IMR-90 (cell line): ENCODE measurements around the gene SAYSD1. TPM values are rescaled to one million over a fixed set of nuclear protein-coding genes. Genes with fewer than 3 reads are reported as not detected.

Source experiments
- ATAC-seq: fragments of 200-7000 bp; cut with Tn5 transposase; 2 replicates; pipeline ENCODE4 v1.9.1; 2020; ENCODE audit warnings: low read depth, mild to moderate bottlenecking, moderate library complexity
- BruUV-seq: library from RNA; stranded (reverse); fragments of 400-500 nt; replicated peaks from 2 replicates; lab custom pipeline; 2021; lab: Mats Ljungman, UMichigan
- CTCF ChIA-PET: fragments of 300-600 bp; formaldehyde crosslinking; extraction: SDS; loops from one replicate; lab custom pipeline; 2021; ENCODE audit warnings: antibody characterized with exemption; lab: Yijun Ruan, JAX
- POLR2A ChIA-PET: fragments of 300-600 bp; sonication (Branson Sonifier 250); formaldehyde crosslinking; loops from one replicate; lab custom pipeline; 2022; ENCODE audit warnings: antibody characterized with exemption; ENCODE audit not compliant: unreplicated experiment; lab: Charles Lee
- DNase-seq: peaks from one replicate; pipeline ENCODE4 v3.0.0; 2013
- H2AFZ ChIP-seq: replicated peaks from 2 replicates; pipeline ENCODE3; 2013; ENCODE audit warnings: low read length, mild to moderate bottlenecking; ENCODE audit not compliant: poor library complexity
- H2AK5ac ChIP-seq: 2 replicates; pipeline ENCODE4 v1.6.1; 2013; ENCODE audit warnings: low read depth, low read length, inconsistent platforms
- H2AK9ac ChIP-seq: replicated peaks from 2 replicates; pipeline ENCODE3; 2013; ENCODE audit warnings: mild to moderate bottlenecking, low read depth, low read length, moderate library complexity; ENCODE audit not compliant: poor library complexity
- H2BK120ac ChIP-seq: 2 replicates; pipeline ENCODE4 v1.6.1; 2013; ENCODE audit warnings: low read depth, low read length, inconsistent platforms
- H2BK15ac ChIP-seq: 3 replicates; pipeline ENCODE4 v1.6.1; 2013; ENCODE audit warnings: low read depth, low read length, inconsistent platforms
- H2BK20ac ChIP-seq: 2 replicates; pipeline ENCODE4 v1.6.1; 2013; ENCODE audit warnings: low read depth, mild to moderate bottlenecking, inconsistent platforms, low read length, moderate library complexity
- H2BK5ac ChIP-seq: 2 replicates; pipeline ENCODE4 v1.6.1; 2013; ENCODE audit warnings: mild to moderate bottlenecking, low read depth, low read length, inconsistent platforms; ENCODE audit not compliant: poor library complexity, severe bottlenecking
- H3K14ac ChIP-seq: replicated peaks from 2 replicates; pipeline ENCODE4 v1.6.1; 2013; ENCODE audit warnings: low read depth, low read length, inconsistent platforms
- H3K18ac ChIP-seq: 2 replicates; pipeline ENCODE4 v1.6.1; 2013; ENCODE audit warnings: low read depth, low read length, control low read depth
- H3K23ac ChIP-seq: 2 replicates; pipeline ENCODE4 v1.6.1; 2013; ENCODE audit warnings: low read depth, low read length, inconsistent platforms
- H3K27ac ChIP-seq: 2 replicates; pipeline ENCODE4 v1.5.1; 2013; ENCODE audit warnings: mild to moderate bottlenecking, control low read depth, low read length; ENCODE audit not compliant: insufficient read depth
- H3K27me3 ChIP-seq: 2 replicates; pipeline ENCODE4 v1.6.1; 2013; ENCODE audit warnings: low read length; ENCODE audit not compliant: control insufficient read depth, insufficient read depth
- H3K36me3 ChIP-seq: 2 replicates; pipeline ENCODE4 v1.6.1; 2013; ENCODE audit warnings: low read length, mixed read lengths; ENCODE audit not compliant: control insufficient read depth, insufficient read depth
- H3K4ac ChIP-seq: 2 replicates; pipeline ENCODE4 v1.6.1; 2013; ENCODE audit warnings: low read depth, low read length, inconsistent platforms
- H3K4me1 ChIP-seq: 2 replicates; pipeline ENCODE4 v1.6.1; 2013; ENCODE audit warnings: low read length, mixed read lengths; ENCODE audit not compliant: control insufficient read depth, insufficient read depth
- H3K4me2 ChIP-seq: 2 replicates; pipeline ENCODE4 v1.6.1; 2013; ENCODE audit warnings: low read depth, mild to moderate bottlenecking, control low read depth, low read length, moderate library complexity
- H3K4me3 ChIP-seq: 2 replicates; pipeline ENCODE4 v1.5.1; 2013; ENCODE audit warnings: low read depth, mild to moderate bottlenecking, control low read depth, low read length, moderate library complexity; ENCODE audit not compliant: insufficient read depth
- H3K56ac ChIP-seq: 2 replicates; pipeline ENCODE4 v1.6.1; 2013; ENCODE audit warnings: low read length, inconsistent platforms; ENCODE audit not compliant: insufficient read depth; ENCODE audit errors: extremely low read depth
- H3K79me1 ChIP-seq, 2 experiments: 2 replicates each; pipeline ENCODE4 v1.6.1; 2013; ENCODE audit warnings: low read length in 2 of 2, inconsistent platforms in 1 of 2, low read depth in 1 of 2
- H3K9ac ChIP-seq: 2 replicates; pipeline ENCODE4 v1.6.1; 2013; ENCODE audit warnings: low read depth, low read length, control low read depth
- H3K9me1 ChIP-seq: 2 replicates; pipeline ENCODE4 v1.6.1; 2013; ENCODE audit warnings: low read length, inconsistent platforms; ENCODE audit not compliant: insufficient read depth
- H3K9me3 ChIP-seq: 2 replicates; pipeline ENCODE4 v1.6.1; 2013; ENCODE audit warnings: low read length; ENCODE audit not compliant: control insufficient read depth, insufficient read depth
- H4K20me1 ChIP-seq: 2 replicates; pipeline ENCODE4 v1.6.1; 2013; ENCODE audit warnings: low read length, inconsistent platforms; ENCODE audit not compliant: insufficient read depth
- H4K5ac ChIP-seq: 2 replicates; pipeline ENCODE4 v1.6.1; 2013; ENCODE audit warnings: mild to moderate bottlenecking, low read depth, low read length, control low read depth
- H4K8ac ChIP-seq, 2 experiments: 2 replicates each; pipeline ENCODE4 v1.6.1; 2013; ENCODE audit warnings: low read depth in 2 of 2, low read length in 2 of 2, control low read depth in 1 of 2, inconsistent platforms in 1 of 2
- H4K91ac ChIP-seq: 2 replicates; pipeline ENCODE4 v1.6.1; 2013; ENCODE audit warnings: low read depth, low read length, inconsistent platforms; ENCODE audit not compliant: insufficient read depth
- BHLHE40 ChIP-seq: fragments of 150-350 bp; IDR thresholded peaks from 2 replicates; pipeline ENCODE4 v1.6.1; 2016; ENCODE audit warnings: mild to moderate bottlenecking, low read depth, low read length
- CTCF ChIP-seq: conservative IDR thresholded peaks from 2 replicates; pipeline ENCODE4 v1.5.1; 2012; ENCODE audit warnings: mild to moderate bottlenecking, low read depth, low read length, improper control_type of control experiment
- ELK1 ChIP-seq: fragments of 150-350 bp; IDR thresholded peaks from 2 replicates; pipeline ENCODE4 v1.6.1; 2016; ENCODE audit warnings: low read depth, mild to moderate bottlenecking, low read length, moderate library complexity, borderline replicate concordance
- FOS ChIP-seq: fragments of 150-350 bp; IDR thresholded peaks from 2 replicates; pipeline ENCODE4 v1.6.1; 2016; ENCODE audit warnings: low read depth, low read length
- MAFK ChIP-seq: IDR thresholded peaks from 2 replicates; pipeline ENCODE4 v1.6.1; 2012; ENCODE audit warnings: low read depth, low read length, improper control_type of control experiment
- MAZ ChIP-seq: IDR thresholded peaks from 2 replicates; pipeline ENCODE4 v1.6.1; 2012; ENCODE audit warnings: low read depth, mild to moderate bottlenecking, low read length, improper control_type of control experiment, moderate library complexity, borderline replicate concordance
- MXI1 ChIP-seq: IDR thresholded peaks from 2 replicates; pipeline ENCODE4 v1.6.1; 2012; ENCODE audit warnings: low read depth, mild to moderate bottlenecking, low read length, moderate library complexity, borderline replicate concordance
- NFE2L2 ChIP-seq: fragments of 150-350 bp; IDR thresholded peaks from 2 replicates; pipeline ENCODE4 v1.6.1; 2016; ENCODE audit warnings: low read depth, mild to moderate bottlenecking, low read length
- POLR2A ChIP-seq: IDR thresholded peaks from 2 replicates; pipeline ENCODE4 v1.6.1; 2012; ENCODE audit warnings: mild to moderate bottlenecking, low read depth, low read length
- RAD21 ChIP-seq: IDR thresholded peaks from 2 replicates; pipeline ENCODE4 v1.6.1; 2012; ENCODE audit warnings: low read length, improper control_type of control experiment
- RCOR1 ChIP-seq: IDR thresholded peaks from 2 replicates; pipeline ENCODE4 v1.6.1; 2012; ENCODE audit warnings: mild to moderate bottlenecking, low read length, improper control_type of control experiment; ENCODE audit not compliant: insufficient replicate concordance
- RFX5 ChIP-seq: IDR thresholded peaks from 2 replicates; pipeline ENCODE4 v1.8.0; 2012; ENCODE audit warnings: low read depth, mild to moderate bottlenecking, low read length, moderate library complexity
- SMC3 ChIP-seq: fragments of 150-350 bp; IDR thresholded peaks from 2 replicates; pipeline ENCODE4 v1.6.1; 2016; ENCODE audit warnings: low read depth, mild to moderate bottlenecking, antibody characterized with exemption, low read length, moderate library complexity
- USF2 ChIP-seq: fragments of 150-350 bp; IDR thresholded peaks from 2 replicates; pipeline ENCODE4 v1.6.1; 2017; ENCODE audit warnings: mild to moderate bottlenecking, antibody characterized with exemption, low read length, low read depth
- WGBS, 2 experiments: methylation state at CpG; one replicate each; pipeline versions ENCODE4 v1.1.5 to v1.1.7; 2013; ENCODE audit warnings: missing lambda C conversion rate in 2 of 2; ENCODE audit not compliant: insufficient read length in 1 of 2; ENCODE audit errors: extremely low coverage in 2 of 2; 5-methylcytosine and 5-hydroxymethylcytosine counted together
- dilution Hi-C: fragments of 300-500 bp; cut with HindIII; formaldehyde crosslinking; loops from one replicate; pipeline ENCODE4 v1.14.3; 2018; ENCODE audit warnings: low sequenced_read_pairs; ENCODE audit not compliant: unreplicated experiment
- in situ Hi-C: fragments of 300-500 bp; cut with MboI; formaldehyde crosslinking; loops from 3 replicates; pipeline ENCODE4 v1.14.3; 2019; ENCODE audit warnings: low sequenced_read_pairs, inconsistent platforms, mixed read lengths
- intact Hi-C: fragments of 100-400 bp; cut with micrococcal nuclease; formaldehyde crosslinking; loops from 2 replicates; pipeline ENCODE4 v1.10.0; 2022
- polyA plus RNA-seq, 3 experiments: library from polyadenylated mRNA; depleted of rRNA; stranded (reverse); fragments of >200 nt; gene quantifications; 2 replicates each; pipeline ENCODE4 v1.2.3, GENCODE V29; 2012; ENCODE audit warnings: low replicate concordance in 1 of 3
- total RNA-seq: library from RNA; depleted of rRNA; stranded (reverse); fragments of >200 nt; gene quantifications from 2 replicates; pipeline ENCODE4 v1.2.3, GENCODE V29; 2012

SAYSD1 gene
- total and polyA plus RNA-seq, 2 of the 4 experiments (the other 2 are of a cell fraction), result 5.7 to 5.9 TPM

GRCh38 chr6:39075807-39076622 lies 39.0 kb downstream of the SAYSD1 start:
- dilution Hi-C loops, result no loop called here
- no peak for ATAC-seq
- H2BK15ac ChIP-seq, result no peak overlapping the region

More at GRCh38 chr6:39075807-39076622, 39.0 kb downstream of the SAYSD1 start:
- Histone ChIP-seq H3K18ac (no peak overlapping the region), H2AK5ac (no peak overlapping the region), H2AK9ac (no peak overlapping the region), H2BK120ac (no peak overlapping the region), H2AFZ (peak overlapping the region; percentile 23), H3K27me3 (no peaks in the 10 kb centered on the region; the same call in 1 of the 2 replicates), H3K27ac (no peak overlapping the region), H4K5ac (no peak overlapping the region), H4K20me1 (no peaks in the 10 kb centered on the region), H3K9me1 (no peaks in the 10 kb centered on the region), H3K56ac (no peak overlapping the region), H3K4me2 (no peak overlapping the region), H3K23ac (no peak overlapping the region), H3K4me1 (no peaks in the 10 kb centered on the region), H2BK5ac (no peak overlapping the region), H2BK20ac (no peak overlapping the region), H3K9me3 (no peaks in the 10 kb centered on the region), H3K9ac (no peak overlapping the region), H4K8ac (no peak overlapping the region), H3K14ac (no peak overlapping the region), H3K4ac (no peak overlapping the region), H3K36me3 (no peaks in the 10 kb centered on the region), H3K4me3 (no peak overlapping the region), H3K79me1 (no peaks in the 10 kb centered on the region), H4K91ac (no peak overlapping the region)
- WGBS, 2 experiments, result 53% methylated on average over 4 of the region's 11 CpGs; no CpG with 5 or more reads in 1 of the 2 experiments
- ChIA-PET POLR2A (no interaction called here), CTCF (no interaction called here)
- no peak for TF ChIP-seq RAD21
- no peak for TF ChIP-seq CTCF
- no peak for TF ChIP-seq RCOR1
- no peak for TF ChIP-seq MAZ
- TF ChIP-seq USF2, result no peak
- TF ChIP-seq POLR2A, result no peak
- no peak for TF ChIP-seq RFX5
- no peak for TF ChIP-seq FOS
- TF ChIP-seq BHLHE40, result no peak
- TF ChIP-seq SMC3, result no peak
- TF ChIP-seq MXI1, result no peak
- TF ChIP-seq MAFK, result no peak
- TF ChIP-seq NFE2L2, result no peak
- no peak for TF ChIP-seq ELK1
- DNase-seq, result no peak
- in situ Hi-C loops (no loop called here), intact Hi-C loops (no loop called here)
- no TSS peak for BruUV-seq
